HFF-Myc (cell line): ENCODE results near the gene DIPK1C.

Experiments used
- DNase-seq: peaks from one replicate; pipeline ENCODE4 v3.0.0-alpha.2; 2011; ENCODE audit warnings: low read depth; ENCODE audit errors: extremely low read depth
- H3K4me3 ChIP-seq: replicated peaks from 2 replicates; pipeline ENCODE4 v1.5.1; 2011; ENCODE audit warnings: low read depth, mild to moderate bottlenecking, control low read depth, low read length
- TF ChIP-seq, protein P1 (sequence below): IDR thresholded peaks from 2 replicates; pipeline ENCODE4 v1.5.1; 2012; ENCODE audit warnings: mild to moderate bottlenecking, low read depth, low read length, control low read depth; ENCODE audit errors: missing control alignments

Gene DIPK1C

DNA sequence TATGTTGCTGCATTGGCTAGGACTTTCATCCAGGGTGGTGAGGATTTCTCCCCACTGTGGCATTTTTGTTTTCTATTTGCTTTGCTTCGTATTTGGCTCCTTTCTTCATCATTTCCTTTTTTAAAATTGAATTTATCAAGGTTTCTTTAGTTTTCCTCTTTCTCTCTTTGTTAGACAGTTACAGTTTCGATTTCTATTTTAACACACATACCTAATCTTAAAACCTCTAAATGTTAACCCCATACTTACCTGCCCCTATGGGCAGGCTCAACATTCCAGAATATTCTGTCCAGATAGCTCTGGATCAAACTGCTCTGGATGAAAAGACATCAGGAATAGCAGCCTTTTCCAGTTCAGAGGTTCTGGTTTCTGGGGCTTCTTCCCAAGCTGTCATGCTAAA, 49.2 kb downstream of the DIPK1C start:
- no peak for DNase-seq
- TF ChIP-seq, protein P1, sequence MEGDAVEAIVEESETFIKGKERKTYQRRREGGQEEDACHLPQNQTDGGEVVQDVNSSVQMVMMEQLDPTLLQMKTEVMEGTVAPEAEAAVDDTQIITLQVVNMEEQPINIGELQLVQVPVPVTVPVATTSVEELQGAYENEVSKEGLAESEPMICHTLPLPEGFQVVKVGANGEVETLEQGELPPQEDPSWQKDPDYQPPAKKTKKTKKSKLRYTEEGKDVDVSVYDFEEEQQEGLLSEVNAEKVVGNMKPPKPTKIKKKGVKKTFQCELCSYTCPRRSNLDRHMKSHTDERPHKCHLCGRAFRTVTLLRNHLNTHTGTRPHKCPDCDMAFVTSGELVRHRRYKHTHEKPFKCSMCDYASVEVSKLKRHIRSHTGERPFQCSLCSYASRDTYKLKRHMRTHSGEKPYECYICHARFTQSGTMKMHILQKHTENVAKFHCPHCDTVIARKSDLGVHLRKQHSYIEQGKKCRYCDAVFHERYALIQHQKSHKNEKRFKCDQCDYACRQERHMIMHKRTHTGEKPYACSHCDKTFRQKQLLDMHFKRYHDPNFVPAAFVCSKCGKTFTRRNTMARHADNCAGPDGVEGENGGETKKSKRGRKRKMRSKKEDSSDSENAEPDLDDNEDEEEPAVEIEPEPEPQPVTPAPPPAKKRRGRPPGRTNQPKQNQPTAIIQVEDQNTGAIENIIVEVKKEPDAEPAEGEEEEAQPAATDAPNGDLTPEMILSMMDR, result no peak
- no peak overlapping the region for H3K4me3 ChIP-seq

DNA sequence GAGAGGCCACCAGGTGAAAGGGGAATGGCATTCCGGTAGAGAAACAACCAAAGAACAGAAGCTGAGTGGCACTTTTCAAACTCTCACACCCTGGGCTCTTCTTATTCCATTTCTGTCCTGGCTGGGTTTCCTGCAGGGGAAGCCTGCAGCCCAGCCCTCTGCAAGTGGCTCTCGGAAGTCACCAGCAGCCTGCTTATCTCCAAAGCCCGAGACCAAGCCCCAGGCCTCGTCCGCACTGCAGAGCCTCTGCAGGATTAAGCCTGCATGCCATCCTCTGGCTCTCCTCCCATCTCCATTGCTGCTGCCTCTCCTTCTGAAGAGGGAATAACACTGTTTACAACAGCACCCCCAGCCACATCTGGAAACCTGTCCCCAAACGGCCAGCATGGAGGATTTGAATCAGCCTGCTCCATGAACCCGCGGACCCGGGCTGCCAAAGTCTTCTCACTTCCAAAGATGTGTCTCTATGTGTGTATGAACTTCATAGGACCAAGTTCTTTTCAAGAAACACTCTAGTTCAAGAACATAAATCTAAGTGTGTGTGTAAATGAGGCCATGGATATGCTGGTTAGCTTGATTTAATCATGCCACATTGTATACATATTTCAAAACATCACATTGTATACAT, 54.2 kb downstream of the DIPK1C start:
- DNase-seq, result no peak
- TF ChIP-seq, protein P1, result no peak
- no peak overlapping the region for H3K4me3 ChIP-seq

DNA sequence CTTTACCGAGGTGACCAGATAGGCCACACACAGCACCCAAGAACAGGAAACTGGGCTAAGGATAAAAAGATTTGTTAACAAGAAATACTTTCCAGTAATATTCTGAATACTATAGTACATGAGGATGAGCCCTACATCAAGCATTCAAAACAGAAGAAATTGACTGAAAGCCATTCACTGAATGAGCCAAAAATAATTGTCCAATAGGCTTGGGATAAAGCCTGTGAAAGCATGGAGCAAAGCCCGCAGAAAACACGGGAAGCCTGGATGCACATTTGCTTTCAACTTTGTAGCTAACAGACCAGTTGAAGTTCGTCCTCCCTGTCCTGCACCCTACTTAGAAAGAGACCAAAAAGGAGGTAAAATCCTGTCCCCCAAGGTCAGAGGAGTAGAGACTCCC, 56.3 kb downstream of the DIPK1C start:
- no peak overlapping the region for H3K4me3 ChIP-seq
- TF ChIP-seq, protein P1, result no peak
- no peak for DNase-seq

DNA sequence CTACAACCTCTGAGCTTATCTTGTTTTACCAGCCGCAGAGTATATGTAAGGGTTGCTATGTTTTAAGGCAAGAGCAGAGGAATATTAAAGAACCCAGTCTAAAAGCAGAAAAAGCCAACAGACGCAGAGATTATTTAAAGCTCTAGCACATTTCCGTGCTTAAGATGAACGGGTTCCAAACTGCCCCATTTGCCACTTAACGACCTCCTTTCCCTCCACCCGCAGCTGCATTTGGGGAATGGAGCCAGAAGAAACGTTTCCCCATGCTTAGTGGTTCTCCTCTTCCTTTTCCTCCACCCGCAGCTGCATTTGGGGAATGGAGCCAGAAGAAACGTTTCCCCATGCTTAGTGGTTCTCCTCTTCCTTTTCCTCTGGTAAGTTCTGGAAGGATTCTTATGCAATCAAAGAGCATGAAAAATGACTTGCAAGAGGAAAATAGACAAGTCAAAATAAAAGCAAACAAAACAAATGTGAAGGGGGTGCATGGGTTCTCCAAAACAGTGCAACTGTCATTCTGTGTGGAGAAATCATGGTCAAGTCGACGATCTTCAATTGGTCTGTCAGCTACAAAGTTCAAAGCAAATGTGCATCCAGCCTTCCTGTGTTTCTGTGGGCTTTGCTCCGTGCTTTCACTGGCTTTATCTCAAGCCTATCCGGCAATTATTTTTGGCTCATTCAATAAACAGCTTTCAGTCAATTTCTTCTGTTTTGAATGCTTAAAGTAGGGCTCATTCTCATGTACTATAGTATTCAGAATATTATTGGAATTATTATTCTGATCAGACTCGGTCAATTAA, 57.8 kb downstream of the DIPK1C start:
- TF ChIP-seq, protein P1, result no peak
- no peak overlapping the region for H3K4me3 ChIP-seq
- DNase-seq, result no peak

DNA sequence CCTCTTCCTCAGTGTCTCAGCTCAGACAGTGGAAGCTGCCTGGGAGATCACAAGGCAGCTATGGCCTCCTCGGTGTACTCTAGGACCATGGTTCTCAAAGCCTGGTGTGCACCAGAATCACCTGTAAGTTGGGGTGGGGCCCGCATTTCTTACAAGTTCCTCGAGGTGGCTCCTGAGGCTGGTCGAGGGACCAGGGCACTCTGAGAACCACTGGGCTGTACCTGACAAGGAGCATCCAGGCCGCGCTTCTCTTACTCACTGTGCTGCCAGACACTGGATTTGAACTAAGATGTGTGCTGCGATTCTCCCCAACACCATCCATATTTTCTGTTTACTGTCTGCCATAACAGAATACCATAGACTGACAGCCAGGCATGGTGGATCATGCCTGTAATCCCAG, 59.5 kb downstream of the DIPK1C start:
- DNase-seq, result no peak
- H3K4me3 ChIP-seq, result no peak overlapping the region
- TF ChIP-seq, protein P1, result no peak

DNA sequence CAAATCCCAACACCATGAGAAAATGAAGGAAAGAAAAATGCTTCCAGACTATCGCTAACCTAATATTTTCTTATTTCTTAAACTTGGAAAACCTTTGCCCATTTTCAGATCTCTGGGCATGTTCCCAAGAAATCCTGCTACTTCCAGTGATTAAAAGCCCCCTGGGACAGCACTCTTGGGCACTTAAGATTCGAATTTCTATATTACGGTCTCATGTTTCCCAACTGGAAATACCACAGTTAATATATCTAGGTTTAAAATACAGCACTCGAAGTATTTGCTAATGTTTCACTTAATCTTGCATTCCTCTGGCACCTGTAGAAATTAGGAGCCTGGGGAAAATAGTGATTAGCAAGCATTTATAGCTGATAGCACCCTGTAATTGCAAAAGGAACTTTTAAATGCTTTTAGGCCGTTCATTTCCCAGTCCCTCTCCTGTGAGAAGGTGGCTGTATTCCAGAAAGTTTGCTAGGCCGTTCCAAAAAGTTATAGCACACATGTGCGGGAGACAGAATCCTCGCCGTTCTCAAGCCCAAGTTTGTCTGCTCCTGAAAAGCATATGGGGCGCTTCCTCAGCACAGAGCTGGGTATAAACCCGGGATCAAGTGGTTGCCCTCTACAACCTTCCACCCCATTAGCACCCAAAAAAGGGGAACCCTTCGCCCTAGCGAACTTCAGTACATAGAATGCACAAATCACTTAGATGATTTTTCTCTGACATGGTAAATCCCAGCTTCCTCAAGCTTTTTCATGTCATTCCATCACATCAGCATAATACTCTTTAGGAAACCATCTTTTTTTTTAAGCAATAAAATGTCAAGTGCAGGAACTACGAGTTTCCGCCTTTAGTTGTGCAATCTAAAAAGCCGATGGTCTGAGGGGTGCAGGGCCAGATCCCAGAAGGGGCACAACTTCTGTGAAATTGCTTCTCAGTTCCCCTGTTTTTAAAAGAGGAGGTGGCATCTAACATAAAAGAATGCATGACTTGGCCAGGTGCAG, 60.6 kb downstream of the DIPK1C start:
- no peak for DNase-seq
- H3K4me3 ChIP-seq, result no peak overlapping the region
- TF ChIP-seq, protein P1, result no peak
